Hepatocyte (in vitro differentiated cells): ENCODE data around the gene TMEM204. TPM values are rescaled to one million over a fixed set of nuclear protein-coding genes. Genes with fewer than 3 reads are reported as not detected.

Experiments
- DNase-seq: peaks from one replicate; pipeline ENCODE4 v3.0.0-alpha.2; 2016; ENCODE audit warnings: low spot score
- H2AFZ ChIP-seq: fragments of 200-600 bp; sonication (generic); 2 replicates; pipeline ENCODE4 v1.6.0; 2016; ENCODE audit warnings: antibody characterized with exemption, mild to moderate bottlenecking
- H3K27ac ChIP-seq: fragments of 200-600 bp; sonication (generic); 2 replicates; pipeline ENCODE4 v1.5.1; 2016; ENCODE audit warnings: mild to moderate bottlenecking
- H3K27me3 ChIP-seq: fragments of 200-600 bp; sonication (generic); 2 replicates; pipeline ENCODE4 v1.6.1; 2016
- H3K36me3 ChIP-seq: fragments of 200-600 bp; sonication (generic); replicated peaks from 2 replicates; pipeline ENCODE4 v1.5.1; 2016; ENCODE audit warnings: low read depth; ENCODE audit not compliant: insufficient read depth
- H3K4me1 ChIP-seq: fragments of 200-600 bp; sonication (generic); 2 replicates; pipeline ENCODE4 v1.5.1; 2016; ENCODE audit warnings: mild to moderate bottlenecking, moderate library complexity; ENCODE audit not compliant: insufficient read depth
- H3K4me2 ChIP-seq: fragments of 200-600 bp; sonication (generic); 2 replicates; pipeline ENCODE4 v1.6.0; 2016
- H3K4me3 ChIP-seq: fragments of 200-600 bp; sonication (generic); 2 replicates; pipeline ENCODE4 v1.5.1; 2016; ENCODE audit warnings: mild to moderate bottlenecking
- H3K79me2 ChIP-seq: fragments of 200-600 bp; sonication (generic); 2 replicates; pipeline ENCODE4 v1.6.0; 2017; ENCODE audit warnings: mild to moderate bottlenecking
- H3K9me2 ChIP-seq: fragments of 200-600 bp; sonication (generic); replicated peaks from 2 replicates; pipeline ENCODE4 v1.6.0; 2017; ENCODE audit warnings: mild to moderate bottlenecking; ENCODE audit not compliant: insufficient read depth
- H3K9me3 ChIP-seq: fragments of 200-600 bp; sonication (generic); 2 replicates; pipeline ENCODE4 v1.5.1; 2016; ENCODE audit warnings: low read depth, mild to moderate bottlenecking
- H4K20me1 ChIP-seq: fragments of 200-600 bp; sonication (generic); 2 replicates; pipeline ENCODE4 v1.6.0; 2016; ENCODE audit warnings: mild to moderate bottlenecking; ENCODE audit not compliant: insufficient read depth, poor library complexity, severe bottlenecking
- EZH2 ChIP-seq: fragments of 200-600 bp; sonication (generic); IDR thresholded peaks from 2 replicates; pipeline ENCODE4 v1.6.1; 2016; ENCODE audit warnings: antibody characterized with exemption, mild to moderate bottlenecking, borderline replicate concordance
- EZH2phosphoT487 ChIP-seq: fragments of 200-600 bp; sonication (generic); IDR thresholded peaks from one replicate; pipeline ENCODE4 v1.6.1; 2018; ENCODE audit warnings: antibody characterized with exemption, mild to moderate bottlenecking, low read depth, moderate library complexity; ENCODE audit not compliant: unreplicated experiment, severe bottlenecking
- WGBS: methylation state at CpG from one replicate; pipeline ENCODE4 v1.1.6; 2016; ENCODE audit warnings: low lambda C conversion rate; ENCODE audit errors: missing lambda C conversion rate; 5-methylcytosine and 5-hydroxymethylcytosine counted together
- polyA plus RNA-seq: library from polyadenylated mRNA; unstranded; fragments of >200 nt; fragmentation: Nextera tagmentation; extraction: Ambion mirVana; gene quantifications from 2 replicates; pipeline ENCODE4 v1.2.1, GENCODE V29; 2016
- total RNA-seq: library from RNA; depleted of rRNA; stranded (reverse); fragments of >200 nt; gene quantifications from 2 replicates; pipeline ENCODE4 v1.2.3, GENCODE V29; 2014
- TF ChIP-seq, protein P1 (sequence below): fragments of 200-600 bp; sonication (generic); IDR thresholded peaks from 2 replicates; pipeline ENCODE4 v1.5.1; 2016; ENCODE audit warnings: antibody characterized with exemption, mild to moderate bottlenecking; ENCODE audit not compliant: poor library complexity

Gene TMEM204
- total and polyA plus RNA-seq, 2 experiments from 2014 or later = 2.7 to 5.4 TPM

DNA sequence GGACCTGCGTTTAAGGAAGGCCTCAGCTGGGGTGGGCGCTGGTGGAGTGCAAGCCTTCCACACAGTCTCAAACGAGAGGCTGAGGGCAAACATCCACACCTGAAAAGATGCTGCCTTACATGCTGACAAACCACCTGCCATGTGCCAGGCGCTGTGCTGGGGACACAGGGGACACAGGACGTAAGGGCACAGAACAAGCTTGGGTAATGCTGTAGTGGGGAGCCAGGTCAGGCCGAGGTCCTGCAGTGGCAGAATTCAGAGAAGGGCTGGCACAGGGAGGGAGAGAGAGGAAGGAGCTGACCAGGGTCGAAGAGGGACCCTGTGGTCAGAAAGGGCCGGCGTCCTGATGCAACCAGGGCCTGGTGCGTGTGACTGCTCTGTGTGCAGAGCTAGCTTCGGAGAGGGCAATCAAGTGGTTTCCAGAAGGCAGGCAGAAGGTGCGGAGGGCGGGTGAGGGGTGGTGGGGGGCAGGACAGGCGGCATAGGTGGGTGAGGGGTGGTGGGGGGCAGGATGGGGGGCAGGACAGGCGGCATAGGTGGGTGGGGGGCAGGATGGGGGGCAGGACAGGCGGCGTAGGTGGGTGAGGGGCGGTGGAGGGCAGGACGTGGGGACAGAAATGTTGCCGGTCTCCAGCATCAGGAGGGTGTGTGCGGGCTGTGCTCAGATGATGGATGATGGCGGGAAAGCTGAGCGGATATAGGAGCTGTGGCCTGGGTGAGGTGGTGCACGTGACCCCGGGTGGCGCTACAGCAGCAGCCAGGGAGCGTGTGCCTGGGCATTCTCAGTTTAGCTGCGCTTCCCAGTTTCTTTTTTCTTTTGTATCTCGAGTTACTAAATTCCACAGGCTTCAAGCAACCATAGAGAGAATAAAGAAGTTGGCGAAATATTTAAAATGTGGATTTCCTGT, 21.6 kb upstream of the TMEM204 start:
- H3K27ac ChIP-seq = no peak overlapping the region
- H4K20me1 ChIP-seq = no peaks in the 10 kb centered on the region
- H3K4me2 ChIP-seq = no peak overlapping the region
- H3K79me2 ChIP-seq = no peaks in the 10 kb centered on the region
- DNase-seq = no peak
- no peak overlapping the region for H3K4me3 ChIP-seq
- no peaks in the 10 kb centered on the region for H3K9me3 ChIP-seq
- no peaks in the 10 kb centered on the region for H3K9me2 ChIP-seq
- H3K27me3 ChIP-seq = no peaks in the 10 kb centered on the region
- no peaks in the 10 kb centered on the region for H3K4me1 ChIP-seq
- H2AFZ ChIP-seq = no peak overlapping the region
- no peaks in the 10 kb centered on the region for H3K36me3 ChIP-seq
- TF ChIP-seq EZH2phosphoT487 = no peak
- TF ChIP-seq, protein P1, sequence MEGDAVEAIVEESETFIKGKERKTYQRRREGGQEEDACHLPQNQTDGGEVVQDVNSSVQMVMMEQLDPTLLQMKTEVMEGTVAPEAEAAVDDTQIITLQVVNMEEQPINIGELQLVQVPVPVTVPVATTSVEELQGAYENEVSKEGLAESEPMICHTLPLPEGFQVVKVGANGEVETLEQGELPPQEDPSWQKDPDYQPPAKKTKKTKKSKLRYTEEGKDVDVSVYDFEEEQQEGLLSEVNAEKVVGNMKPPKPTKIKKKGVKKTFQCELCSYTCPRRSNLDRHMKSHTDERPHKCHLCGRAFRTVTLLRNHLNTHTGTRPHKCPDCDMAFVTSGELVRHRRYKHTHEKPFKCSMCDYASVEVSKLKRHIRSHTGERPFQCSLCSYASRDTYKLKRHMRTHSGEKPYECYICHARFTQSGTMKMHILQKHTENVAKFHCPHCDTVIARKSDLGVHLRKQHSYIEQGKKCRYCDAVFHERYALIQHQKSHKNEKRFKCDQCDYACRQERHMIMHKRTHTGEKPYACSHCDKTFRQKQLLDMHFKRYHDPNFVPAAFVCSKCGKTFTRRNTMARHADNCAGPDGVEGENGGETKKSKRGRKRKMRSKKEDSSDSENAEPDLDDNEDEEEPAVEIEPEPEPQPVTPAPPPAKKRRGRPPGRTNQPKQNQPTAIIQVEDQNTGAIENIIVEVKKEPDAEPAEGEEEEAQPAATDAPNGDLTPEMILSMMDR = no peak
- TF ChIP-seq EZH2 = no peak
- WGBS = 88% methylated on average over 23 of the region's 30 CpGs

GRCh38 chr16:1512774-1513173, 20.7 kb upstream of the TMEM204 start:
- no peaks in the 10 kb centered on the region for H3K79me2 ChIP-seq
- no peak for DNase-seq
- no peaks in the 10 kb centered on the region for H3K27me3 ChIP-seq
- H3K36me3 ChIP-seq = no peaks in the 10 kb centered on the region
- no peak overlapping the region for H3K4me3 ChIP-seq
- H3K27ac ChIP-seq = no peak overlapping the region
- 96% methylated on average over 15 of the region's 15 CpGs for WGBS
- no peaks in the 10 kb centered on the region for H3K9me2 ChIP-seq
- TF ChIP-seq, protein P1 = no peak
- no peak for TF ChIP-seq EZH2
- no peak for TF ChIP-seq EZH2phosphoT487
- no peaks in the 10 kb centered on the region for H3K9me3 ChIP-seq
- H3K4me2 ChIP-seq = no peak overlapping the region
- H2AFZ ChIP-seq = no peak overlapping the region
- no peaks in the 10 kb centered on the region for H4K20me1 ChIP-seq
- no peaks in the 10 kb centered on the region for H3K4me1 ChIP-seq

DNA sequence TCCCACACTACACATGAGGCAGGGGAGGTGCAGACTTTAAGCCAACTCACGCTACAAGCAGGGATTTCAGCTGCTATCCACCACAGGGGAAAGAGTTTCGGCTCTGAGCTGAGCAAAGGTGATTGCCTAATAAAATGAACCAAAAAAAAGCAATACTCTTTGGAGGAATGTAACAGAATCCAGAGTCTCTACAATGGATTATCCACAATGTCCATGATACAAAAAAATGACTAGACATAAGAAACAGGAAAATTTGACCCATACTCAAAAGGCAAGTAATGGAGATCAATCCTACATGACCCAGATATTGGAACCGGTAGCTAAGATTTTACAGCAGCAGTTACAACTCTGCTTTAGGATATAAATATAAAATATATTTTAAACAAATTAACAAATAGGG, 19.0 kb upstream of the TMEM204 start:
- Histone ChIP-seq H3K4me1 (no peaks in the 10 kb centered on the region), H4K20me1 (no peaks in the 10 kb centered on the region), H3K9me3 (no peaks in the 10 kb centered on the region), H3K9me2 (no peaks in the 10 kb centered on the region), H3K79me2 (no peaks in the 10 kb centered on the region), H3K27me3 (no peaks in the 10 kb centered on the region), H3K4me3 (no peak overlapping the region), H3K27ac (no peak overlapping the region), H3K36me3 (no peaks in the 10 kb centered on the region), H2AFZ (no peak overlapping the region), H3K4me2 (no peak overlapping the region)
- no peak for DNase-seq
- TF ChIP-seq EZH2phosphoT487 (no peak), EZH2 (no peak)
- TF ChIP-seq, protein P1 = no peak
- 96% methylated on average over 3 of the region's 3 CpGs for WGBS
